Measurements from ENCODE around the gene OR2W1. TPM values are rescaled to one million over a fixed set of nuclear protein-coding genes. Genes with fewer than 3 reads are reported as not detected.

Gene OR2W1
- total RNA-seq, 4 donors from 2014 or later: not detected

DNA sequence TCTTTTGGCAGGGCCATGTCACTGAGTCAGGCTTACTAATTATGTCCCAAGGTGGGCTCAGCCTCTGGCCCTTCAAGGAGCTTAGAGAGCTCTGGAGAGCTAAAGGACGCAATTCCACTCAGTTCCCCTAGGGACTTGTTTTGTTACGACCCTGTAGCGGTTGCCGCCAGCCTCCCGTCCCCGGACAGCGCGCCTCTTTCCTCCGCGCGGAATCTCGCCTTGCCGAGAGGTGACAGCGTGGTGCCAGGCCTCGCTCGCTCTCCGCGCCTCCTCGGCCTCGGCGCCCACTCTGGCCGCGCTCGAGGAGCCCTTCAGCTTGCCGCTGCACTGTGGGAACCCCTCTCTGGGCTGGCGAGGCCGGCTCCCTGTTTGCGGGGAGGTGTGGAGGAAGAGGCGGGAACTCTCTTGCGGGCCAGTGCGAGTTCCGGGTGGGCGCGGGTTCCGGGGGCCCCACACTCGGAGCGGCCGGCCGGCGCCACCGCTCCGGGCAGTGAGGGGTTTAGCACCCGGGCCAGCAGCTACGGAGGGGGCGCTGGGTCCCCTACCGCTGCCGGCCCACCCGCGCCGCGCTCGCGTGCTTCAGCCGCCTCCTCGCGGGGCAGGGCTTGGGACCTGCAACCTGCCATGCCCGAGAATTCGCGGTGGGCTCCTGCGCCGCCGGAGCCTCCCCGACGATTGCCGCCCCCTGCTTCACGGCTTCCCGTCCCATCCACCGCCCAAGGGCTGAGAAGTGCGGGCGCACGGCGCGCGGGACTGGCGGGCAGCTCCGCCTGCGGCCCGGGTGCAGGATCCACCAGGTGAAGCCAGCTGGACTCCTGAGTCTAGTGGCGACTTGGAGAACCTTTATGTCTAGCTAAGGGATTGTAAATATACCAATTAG is 30.0 kb downstream of the OR2W1 start:
- H3K4me3 ChIP-seq: peak overlapping the region in 1 of 2 donors; percentile 19
- no peaks in the 10 kb centered on the region for H3K9me3 ChIP-seq
- TF ChIP-seq, protein P1, sequence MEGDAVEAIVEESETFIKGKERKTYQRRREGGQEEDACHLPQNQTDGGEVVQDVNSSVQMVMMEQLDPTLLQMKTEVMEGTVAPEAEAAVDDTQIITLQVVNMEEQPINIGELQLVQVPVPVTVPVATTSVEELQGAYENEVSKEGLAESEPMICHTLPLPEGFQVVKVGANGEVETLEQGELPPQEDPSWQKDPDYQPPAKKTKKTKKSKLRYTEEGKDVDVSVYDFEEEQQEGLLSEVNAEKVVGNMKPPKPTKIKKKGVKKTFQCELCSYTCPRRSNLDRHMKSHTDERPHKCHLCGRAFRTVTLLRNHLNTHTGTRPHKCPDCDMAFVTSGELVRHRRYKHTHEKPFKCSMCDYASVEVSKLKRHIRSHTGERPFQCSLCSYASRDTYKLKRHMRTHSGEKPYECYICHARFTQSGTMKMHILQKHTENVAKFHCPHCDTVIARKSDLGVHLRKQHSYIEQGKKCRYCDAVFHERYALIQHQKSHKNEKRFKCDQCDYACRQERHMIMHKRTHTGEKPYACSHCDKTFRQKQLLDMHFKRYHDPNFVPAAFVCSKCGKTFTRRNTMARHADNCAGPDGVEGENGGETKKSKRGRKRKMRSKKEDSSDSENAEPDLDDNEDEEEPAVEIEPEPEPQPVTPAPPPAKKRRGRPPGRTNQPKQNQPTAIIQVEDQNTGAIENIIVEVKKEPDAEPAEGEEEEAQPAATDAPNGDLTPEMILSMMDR (IDR thresholded peaks at IDR 0.05): peak in 1 of 4 experiments; percentile 6
- no peak for TF ChIP-seq POLR2A (IDR thresholded peaks at IDR 0.05)
- no peak for DNase-seq
- peaks cover 0 to 2% of the 10 kb centered on the region in 2 donors for H3K36me3 ChIP-seq
- H3K27ac ChIP-seq: no peak overlapping the region
- H3K4me1 ChIP-seq: no peaks in the 10 kb centered on the region
- intact Hi-C loops (cut with DNase I; ENCODE audit: low total_unique reads): loop anchor here (10.0 kb wide), 1 partner anchor 180 kb away; no protein-coding TSS in a partner anchor
- H3K27me3 ChIP-seq: peaks cover 9 to 14% of the 10 kb centered on the region in 2 donors

DNA sequence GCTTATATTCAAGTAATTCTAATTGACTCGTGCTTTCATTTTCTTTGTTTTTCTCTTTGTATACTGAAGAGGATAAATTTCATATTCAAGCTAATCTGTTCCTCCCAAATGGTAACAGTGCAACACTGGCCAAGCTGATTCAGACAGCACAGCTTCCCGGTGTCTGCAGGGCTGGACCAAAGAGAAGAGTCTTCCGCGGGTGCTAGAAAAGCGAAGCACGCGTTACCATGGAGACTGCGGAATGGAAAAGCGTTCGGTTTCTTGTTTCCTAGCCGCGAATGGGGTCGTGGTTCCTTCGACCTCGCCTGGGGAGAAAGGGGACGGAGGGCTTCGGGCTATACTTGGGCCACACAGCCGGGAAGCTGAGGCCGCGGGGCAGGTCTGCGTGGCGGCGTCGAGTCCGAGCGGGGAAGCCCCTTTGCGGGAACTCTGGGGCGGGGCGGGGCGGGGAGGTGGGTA is 33.7 kb downstream of the OR2W1 start:
- no peaks in the 10 kb centered on the region for H3K36me3 ChIP-seq
- TF ChIP-seq, protein P1 (IDR thresholded peaks at IDR 0.05): no peak
- no peak for TF ChIP-seq POLR2A (IDR thresholded peaks at IDR 0.05)
- H3K9me3 ChIP-seq: no peaks in the 10 kb centered on the region
- H3K27ac ChIP-seq: peak overlapping the region; percentile 22 to 44
- peak overlapping the region; percentile 28 to 52 for H3K4me3 ChIP-seq
- H3K27me3 ChIP-seq: peaks cover 9% of the 10 kb centered on the region in 2 donors
- H3K4me1 ChIP-seq: no peaks in the 10 kb centered on the region
- DNase-seq: peak; percentile 30 to 36
- intact Hi-C loops (cut with DNase I; ENCODE audit: low total_unique reads): loop anchor here (10.0 kb wide), 1 partner anchor 177 kb away; no protein-coding TSS in a partner anchor

DNA sequence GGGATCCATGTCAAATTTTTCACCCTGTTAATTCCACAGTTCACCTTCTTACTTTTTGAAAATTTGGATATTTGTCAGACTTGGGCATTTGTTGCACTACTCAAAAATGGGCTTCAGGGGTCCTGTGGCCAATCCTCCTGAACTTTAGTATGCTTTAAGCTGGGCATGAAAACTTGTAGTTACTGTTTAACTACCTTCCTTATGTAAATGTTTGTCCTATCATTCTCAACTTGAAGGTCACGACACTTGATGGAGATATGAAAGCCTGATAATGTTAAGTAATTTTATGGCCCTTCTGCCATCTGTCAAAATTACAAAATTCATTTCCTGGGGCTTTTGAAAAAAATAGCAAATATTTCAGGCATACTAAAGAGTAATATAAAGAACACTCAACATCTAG is 35.6 kb downstream of the OR2W1 start:
- no peak for TF ChIP-seq POLR2A (IDR thresholded peaks at IDR 0.05)
- TF ChIP-seq, protein P1 (IDR thresholded peaks at IDR 0.05): no peak
- no peak overlapping the region for H3K4me3 ChIP-seq
- DNase-seq: no peak
- no peaks in the 10 kb centered on the region for H3K9me3 ChIP-seq
- no peaks in the 10 kb centered on the region for H3K36me3 ChIP-seq
- H3K4me1 ChIP-seq: no peaks in the 10 kb centered on the region
- intact Hi-C loops (cut with DNase I; ENCODE audit: low total_unique reads): no loop called here
- peaks cover 0 to 7% of the 10 kb centered on the region in 2 donors for H3K27me3 ChIP-seq
- H3K27ac ChIP-seq: no peak overlapping the region

DNA sequence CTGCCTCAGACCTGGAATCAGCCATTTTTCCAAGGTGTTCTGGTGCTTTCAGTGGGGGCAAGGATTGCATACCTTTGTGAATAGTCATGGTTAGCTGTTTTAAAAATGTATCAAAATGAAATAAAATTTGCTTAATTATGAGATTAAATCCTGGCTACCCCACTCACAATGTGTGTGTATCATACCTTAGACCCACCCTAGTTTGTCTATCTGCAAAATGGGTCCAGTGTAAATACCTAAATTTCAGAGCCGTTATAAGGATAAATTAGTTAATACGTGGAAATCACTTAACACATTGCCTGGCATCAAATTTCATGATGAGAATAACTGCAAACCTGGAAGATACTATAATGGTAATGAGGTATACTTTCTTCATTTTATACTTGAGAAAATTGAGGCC is 36.9 kb downstream of the OR2W1 start:
- Histone ChIP-seq H3K4me3 (no peak overlapping the region), H3K4me1 (no peaks in the 10 kb centered on the region), H3K36me3 (no peaks in the 10 kb centered on the region), H3K9me3 (no peaks in the 10 kb centered on the region), H3K27ac (no peak overlapping the region), H3K27me3 (no peaks in the 10 kb centered on the region)
- DNase-seq: no peak
- intact Hi-C loops (cut with DNase I; ENCODE audit: low total_unique reads): no loop called here
- TF ChIP-seq, protein P1 (IDR thresholded peaks at IDR 0.05): no peak
- no peak for TF ChIP-seq POLR2A (IDR thresholded peaks at IDR 0.05)

All from uterus (tissue), 4 donors.